Measurements from ENCODE around the gene DNAJA4. TPM values are rescaled to one million over a fixed set of nuclear protein-coding genes. Genes with fewer than 3 reads are reported as not detected.

Gene DNAJA4
- total RNA-seq, 1 experiment from 2014 or later, result 16.0 TPM

DNA sequence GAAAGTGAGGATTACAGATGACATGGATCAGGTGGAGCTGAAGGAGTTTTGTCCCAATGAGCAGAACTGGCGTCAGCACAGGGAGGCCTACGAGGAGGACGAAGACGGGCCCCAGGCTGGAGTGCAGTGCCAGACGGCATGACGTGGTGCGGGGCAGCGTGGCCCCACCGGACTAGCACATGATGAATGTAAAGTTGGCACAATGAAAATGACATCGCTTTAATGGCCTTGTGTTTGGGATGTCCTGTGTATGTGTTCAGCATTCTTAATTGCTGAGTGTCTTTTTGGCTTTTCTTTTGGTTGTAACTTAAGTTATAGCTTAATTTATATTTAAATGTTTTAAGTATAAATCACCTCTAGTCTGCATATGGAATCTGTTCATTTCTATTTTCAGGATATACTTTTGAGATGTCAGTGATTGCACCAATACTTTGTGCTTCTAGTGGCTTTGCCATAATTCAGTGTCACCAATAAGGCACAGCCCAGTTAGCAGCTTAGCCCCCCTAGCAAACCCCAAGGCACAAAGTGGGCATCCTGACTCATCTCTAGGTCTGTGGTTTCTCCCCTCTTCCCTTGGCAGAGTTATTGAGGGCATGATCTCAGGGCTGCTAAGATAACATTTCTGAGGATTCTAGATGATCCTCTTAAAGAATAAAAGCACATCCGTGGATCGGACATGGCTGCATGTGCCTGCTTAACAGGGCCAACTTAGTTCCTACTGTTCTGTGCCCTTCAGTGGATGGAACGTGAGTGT, 16.1 kb downstream of the DNAJA4 start:
- DNase-seq (ENCODE audit: low spot score), result no peak

DNA sequence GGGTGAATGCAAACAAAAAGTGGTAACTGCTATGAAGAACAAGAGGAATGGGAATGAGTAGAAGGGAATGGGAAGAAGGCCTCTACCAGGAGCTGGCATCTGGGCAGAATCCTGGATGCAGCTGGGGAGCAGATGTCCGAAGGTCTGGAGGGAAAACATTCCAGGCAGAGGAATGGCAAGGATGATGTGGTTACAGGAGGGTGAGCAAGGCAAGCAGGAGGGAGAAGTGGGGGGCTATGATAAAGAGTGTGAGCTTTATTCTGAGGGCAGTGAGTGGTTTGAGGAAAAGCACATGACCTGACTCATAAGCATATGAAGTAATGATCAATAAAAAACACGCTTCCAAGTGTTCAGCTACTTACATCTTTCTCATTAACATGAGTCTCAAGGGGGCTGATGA, 18.0 kb downstream of the DNAJA4 start:
- no peak for DNase-seq (ENCODE audit: low spot score)

DNA sequence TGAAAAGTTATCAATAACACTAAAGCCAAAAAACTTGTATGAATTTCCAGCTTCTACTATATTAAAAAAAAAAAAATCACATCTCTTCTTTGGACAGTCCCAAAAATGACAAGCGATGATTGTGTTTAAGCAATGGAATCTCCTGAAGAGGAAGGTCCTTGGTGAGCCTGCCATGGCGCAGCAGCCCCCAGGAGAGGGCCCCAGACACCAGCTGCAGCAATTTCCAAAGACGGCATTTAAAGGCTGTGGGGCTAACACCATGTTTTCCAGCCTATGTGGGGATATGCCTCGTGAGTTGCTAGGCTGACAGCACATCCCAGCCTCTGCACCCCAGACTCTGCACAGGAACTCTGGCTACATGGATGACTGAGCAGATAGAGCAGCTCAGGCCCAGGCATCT, 20.4 kb downstream of the DNAJA4 start:
- DNase-seq (ENCODE audit: low spot score), result no peak

DNA sequence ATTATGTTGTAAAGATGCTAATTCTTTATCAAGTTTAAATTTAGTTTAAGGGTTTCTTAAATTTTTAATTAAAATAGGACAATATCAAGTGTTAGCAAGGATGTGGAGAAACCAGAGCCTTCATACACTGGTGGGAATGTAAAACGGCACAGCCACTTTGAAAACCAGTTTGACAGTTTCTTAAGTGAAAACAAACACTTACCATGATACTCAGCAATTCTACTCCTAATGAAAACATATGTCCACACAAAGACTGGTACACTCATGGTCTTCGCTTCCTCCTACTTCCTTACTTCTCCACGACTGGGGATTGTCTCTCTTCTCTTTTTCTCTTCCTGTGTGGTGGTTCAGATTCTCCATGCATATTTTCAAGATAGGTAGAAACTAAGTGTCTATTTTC, 25.9 kb downstream of the DNAJA4 start:
- DNase-seq (ENCODE audit: low spot score), result no peak

DNA sequence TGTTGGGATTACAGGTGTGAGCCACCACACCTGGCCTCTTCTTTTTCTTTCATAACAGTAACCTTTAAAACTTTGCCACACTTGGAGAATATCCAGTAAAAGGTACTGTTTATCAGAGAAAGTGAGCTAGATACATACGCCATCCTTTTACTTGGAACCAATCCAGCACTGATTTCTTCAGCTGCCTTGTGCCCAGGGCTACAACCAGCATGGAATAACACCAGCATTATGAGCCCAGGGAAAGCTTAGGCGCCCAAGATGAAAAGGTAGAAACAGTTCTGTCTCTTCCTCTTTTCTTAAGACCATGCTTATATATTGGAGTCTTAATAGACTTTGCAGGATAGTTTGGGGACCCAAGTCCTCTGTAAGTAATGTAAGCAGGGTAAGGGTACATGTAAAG, 26.7 kb downstream of the DNAJA4 start:
- no peak for DNase-seq (ENCODE audit: low spot score)

DNA sequence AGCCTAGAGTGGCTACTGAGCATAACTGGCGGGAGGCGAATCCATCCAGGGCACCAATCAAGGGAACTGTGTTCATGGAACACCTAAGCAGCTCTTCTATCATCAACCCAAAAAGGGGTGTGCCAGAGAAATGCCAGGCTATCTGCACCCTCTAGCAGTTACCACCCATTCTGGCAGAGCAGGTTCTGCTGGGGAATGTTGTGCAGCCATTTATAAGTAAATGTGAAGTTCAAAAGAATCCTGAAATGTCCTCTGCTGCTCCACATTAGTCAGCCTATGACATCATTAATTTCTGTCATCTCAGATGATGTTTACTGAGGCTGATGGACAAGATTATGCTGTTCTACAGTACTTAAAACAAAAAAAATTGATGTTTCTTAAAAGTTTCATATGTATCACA, 27.3 kb downstream of the DNAJA4 start:
- DNase-seq (ENCODE audit: low spot score), result no peak

DNA sequence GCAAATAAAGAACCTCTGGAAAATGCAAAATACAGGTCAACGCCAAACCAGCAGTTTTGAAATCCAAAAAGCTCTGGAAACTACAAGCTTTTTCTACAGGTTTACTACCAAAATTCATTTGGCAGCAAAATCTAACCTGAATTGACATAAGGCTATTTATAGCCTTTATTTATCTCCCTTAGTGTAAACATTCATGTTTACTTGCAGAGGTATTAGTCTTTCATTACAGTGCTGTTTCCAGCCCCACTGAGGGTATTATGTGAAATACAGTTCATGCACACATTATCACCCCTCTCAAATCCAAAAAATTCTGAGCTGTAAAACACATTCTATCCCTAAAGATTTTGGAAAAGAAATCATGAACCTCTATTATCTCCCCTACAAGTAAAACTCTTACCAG, 27.9 kb downstream of the DNAJA4 start:
- no peak for DNase-seq (ENCODE audit: low spot score)

DNA sequence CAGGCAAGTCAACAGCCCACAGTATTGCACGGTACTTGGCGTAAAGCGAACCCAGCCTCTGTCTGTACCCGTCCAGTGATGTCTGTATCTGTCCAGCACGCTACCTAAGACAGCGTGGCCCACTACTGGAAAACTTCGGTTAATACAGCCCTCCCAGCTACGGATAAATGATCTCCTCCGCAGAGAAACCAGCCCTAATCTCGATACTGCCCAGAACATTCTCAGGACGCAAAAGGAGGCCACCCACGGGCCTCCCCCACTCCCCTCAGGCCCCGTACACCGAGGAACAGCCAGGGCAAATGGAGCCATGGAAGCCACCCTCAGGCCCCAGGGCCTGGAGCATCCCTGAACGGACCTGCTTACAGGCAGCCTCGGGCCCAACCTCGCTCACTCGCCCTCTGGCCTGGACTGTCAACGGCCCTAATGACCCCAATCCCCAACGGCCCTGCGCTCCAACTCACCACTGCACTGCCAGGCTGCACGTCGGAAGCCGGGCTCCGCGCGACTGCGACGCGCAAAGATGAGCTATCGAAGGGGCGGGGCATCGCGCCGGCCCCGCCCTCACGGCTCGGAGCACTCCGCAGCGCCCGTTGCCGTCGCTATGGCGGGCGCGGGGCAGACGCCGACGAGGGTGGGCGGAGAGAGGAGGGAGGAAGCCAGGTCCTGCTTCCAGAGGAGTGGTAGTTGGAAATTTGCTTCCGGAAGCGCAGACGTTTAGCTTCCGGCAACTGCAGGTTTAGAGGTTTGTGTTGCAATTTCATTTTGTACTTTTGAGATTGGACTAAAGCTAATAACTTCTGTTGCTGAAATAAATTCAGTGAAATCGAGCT, 35.0 kb downstream of the DNAJA4 start, which contains the start of gene SKIC8:
SKIC8 (minus strand) TSS at position 509 of the 830 bp plus-strand sequence. CDS start 3,923 bp downstream, outside the sequence.
- peak; percentile 98 for DNase-seq (ENCODE audit: low spot score)

DNA sequence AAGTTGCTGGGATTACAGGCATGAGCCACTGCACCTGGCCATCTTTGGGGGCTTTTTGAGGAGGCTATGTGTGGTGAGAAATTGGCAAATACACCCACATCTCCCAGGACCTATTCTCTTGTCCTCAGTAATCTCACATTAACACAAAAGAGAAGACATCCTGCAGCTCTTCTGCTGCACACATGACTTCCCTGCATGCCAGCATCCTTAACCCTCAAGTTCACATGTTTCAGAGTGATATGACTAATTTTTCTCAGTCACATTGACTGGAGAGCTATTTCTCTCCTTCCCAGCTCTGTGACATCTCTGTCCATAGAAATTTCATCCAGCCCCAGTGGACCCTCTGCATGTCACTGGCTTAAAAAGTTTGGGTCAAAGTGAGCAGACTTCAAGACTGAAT, 37.0 kb downstream of the DNAJA4 start:
- no peak for DNase-seq (ENCODE audit: low spot score)

DNA sequence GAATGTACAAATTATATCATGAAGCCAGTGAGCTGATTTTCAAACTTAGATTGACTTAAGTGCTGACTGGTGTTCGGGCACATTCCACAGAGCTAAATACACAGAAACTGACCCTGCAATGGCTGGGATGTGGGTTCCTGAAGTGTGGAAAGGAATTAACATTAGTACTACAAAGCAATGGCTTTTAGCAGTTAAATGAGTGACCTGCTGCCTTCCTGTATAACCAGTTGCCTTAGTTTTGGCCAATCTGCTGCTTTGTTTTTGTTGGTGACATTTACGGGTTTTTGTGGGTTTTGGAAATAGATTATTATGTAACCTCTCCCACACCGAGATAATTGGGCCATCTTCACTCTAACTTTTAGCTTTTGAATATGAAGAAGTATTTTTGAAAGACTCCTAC, 37.5 kb downstream of the DNAJA4 start:
- no peak for DNase-seq (ENCODE audit: low spot score)

DNA sequence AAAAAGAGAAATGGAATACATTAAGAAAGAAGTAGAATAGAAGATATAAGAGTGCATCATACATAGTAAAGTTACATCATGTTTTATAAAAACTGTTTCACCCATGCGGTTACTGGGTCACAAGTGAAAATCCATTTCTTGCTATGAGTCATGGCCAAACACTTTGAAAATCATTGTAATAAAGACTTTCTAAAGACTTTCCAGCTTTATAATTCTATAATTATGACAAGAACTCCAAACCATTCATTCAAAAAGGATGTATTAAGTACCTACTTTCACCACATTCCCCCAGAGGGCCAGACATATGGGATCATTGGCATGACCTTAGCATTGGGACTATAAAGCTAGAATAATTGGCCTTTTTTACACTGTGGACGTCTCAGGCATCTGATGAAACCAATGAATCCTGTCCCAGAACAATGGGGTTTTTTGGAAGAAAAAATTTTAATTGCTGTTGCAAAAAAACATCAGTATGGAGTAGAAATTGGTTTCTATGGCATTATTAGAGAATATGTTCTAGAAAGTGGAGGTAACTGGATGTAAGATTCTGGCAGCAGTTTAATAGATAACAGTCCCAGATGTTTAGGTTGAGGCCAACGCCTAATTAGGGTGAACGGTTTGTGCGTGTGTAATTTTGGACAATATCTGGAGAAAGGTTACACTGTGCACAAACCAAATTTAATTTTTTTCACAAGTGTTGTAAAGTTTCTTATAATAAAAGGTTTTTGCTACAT, 38.4 kb downstream of the DNAJA4 start:
- DNase-seq (ENCODE audit: low spot score), result no peak

DNA sequence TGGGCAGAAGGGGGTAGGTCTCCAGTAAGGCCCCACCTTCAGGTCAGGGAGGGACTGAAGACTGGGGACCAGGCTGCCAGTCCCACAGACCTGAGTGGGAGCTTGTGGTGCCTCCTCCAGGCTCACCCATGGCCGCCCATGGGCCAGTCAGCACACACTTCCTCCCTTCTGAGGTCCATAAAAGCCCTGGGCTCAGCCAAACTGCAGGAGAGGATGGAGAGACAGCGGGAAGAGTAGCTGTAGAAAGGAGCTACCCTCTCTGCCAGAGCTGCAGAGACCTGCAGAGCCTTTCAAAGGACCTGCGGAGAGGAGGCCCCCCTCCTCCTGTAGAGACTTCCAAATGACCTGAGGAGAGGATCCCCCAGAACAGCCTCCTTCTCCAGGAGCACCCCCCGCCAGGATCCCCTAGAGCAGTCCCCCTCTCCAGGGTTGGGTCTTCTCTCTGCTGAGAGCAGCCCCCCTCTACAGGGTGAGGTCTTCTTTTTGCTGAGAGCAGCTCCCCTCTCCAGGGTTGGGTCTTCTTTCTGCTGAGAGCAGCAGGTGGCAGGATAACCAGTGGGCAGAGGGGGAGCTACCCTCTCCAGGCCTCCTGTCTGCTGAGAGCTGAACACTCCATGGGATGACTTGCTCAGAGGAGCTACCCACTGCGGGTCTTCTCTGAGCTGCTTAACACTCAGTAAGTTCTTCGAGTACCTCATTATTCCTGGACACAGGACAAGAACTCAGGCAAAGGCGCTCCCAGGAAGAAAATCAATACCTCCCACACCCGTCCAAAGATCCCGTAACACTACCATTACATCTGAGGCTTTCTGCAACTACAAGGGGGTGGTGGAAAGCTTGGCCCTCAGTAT, 40.1 kb downstream of the DNAJA4 start:
- no peak for DNase-seq (ENCODE audit: low spot score)

DNA sequence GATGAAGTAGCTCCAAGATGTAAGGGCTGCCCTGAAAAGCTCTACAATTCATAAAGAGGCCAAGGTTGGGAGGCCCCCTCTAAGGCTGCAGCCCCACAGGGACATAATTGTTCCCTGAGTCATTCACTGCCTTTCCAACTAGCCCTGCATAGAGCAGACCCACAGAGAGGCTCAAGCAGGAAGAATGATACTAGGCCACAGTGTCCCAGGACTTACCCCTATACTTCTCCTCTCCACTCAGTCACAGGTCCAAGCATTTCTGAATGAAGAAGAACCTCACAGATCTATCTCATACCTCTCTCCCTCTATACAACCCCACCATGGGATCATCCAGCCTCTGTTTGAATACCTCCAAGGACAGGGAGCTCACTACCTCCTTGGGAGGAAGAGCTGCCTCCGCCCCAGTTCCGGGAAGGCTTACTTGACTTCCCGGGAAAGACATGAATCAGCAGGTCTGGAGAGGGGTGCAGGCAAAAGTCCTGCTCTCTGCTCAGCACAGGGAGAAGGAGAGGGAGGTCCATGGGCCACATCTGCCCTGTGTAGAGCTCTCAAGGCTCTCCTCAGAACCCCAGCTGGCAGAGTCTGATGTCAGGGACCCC, 41.9 kb downstream of the DNAJA4 start:
- no peak for DNase-seq (ENCODE audit: low spot score)

DNA sequence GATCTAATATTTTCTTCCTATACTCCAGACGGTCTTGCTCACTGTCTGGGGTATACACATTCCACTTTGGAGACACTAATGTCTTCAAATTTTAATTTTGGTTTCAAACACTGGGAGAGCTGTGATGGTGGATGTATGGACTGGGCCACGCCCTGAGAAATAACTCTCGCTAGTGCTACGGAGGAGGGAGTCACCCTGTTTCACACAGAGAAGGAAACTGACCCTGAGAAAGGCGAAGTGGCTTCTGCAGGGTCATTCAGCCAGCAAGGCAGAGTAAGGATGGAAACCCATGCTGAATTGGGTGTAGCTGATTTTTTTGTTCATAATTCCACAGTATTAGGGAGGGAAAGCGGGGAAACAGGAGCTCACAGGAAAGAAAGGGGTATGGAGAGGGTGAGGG, 43.6 kb downstream of the DNAJA4 start:
- DNase-seq (ENCODE audit: low spot score), result no peak

DNA sequence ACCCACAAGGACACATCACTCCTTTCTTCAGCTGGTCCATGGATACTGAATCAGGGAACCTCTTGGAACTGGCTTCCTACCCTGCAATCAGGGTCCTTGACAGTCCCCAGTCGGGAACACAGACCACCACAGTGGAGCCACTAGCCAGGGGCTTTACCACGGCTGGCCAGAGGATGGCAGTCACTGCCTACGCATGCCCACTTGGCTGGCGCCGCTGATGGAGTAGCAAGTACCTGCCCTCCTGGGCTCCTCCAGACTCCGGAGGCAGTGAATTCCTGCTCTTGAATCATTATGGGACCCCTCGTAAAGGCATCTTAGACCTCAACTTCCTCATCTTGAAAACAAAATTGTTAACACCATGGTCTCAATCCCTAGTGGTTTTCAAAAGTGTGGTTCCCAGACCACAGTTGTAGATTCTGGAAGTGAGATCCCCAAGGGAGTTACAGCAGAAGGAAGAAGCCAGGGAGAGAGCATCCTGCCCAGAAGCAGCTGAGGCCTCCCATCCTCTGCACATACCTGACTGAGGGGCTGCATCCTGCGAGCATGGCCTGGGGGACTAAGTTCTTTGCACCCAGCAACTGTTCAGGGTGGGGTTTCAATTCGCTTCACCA, 44.2 kb downstream of the DNAJA4 start:
- DNase-seq (ENCODE audit: low spot score), result peak; percentile 85

DNA sequence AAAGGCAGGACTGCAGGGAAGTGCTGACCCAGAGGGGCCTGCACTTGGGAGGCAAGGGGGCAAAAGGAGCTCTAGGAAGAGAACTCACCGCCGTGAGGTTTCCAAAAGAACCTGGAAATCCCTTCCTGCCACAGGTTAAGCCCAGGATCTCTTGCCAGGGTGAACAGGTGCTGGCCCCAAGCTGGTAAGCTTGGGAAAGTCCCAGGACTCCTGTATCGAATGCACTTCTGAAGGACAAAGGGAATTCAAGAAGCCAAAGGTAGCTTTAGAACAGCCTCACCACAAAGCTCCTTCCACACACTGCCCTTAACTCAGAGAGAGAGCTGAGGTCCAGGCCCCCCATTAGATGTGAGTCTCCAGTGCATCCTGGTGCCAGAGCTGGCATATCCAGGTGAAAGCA, 46.9 kb downstream of the DNAJA4 start:
- no peak for DNase-seq (ENCODE audit: low spot score)

DNA sequence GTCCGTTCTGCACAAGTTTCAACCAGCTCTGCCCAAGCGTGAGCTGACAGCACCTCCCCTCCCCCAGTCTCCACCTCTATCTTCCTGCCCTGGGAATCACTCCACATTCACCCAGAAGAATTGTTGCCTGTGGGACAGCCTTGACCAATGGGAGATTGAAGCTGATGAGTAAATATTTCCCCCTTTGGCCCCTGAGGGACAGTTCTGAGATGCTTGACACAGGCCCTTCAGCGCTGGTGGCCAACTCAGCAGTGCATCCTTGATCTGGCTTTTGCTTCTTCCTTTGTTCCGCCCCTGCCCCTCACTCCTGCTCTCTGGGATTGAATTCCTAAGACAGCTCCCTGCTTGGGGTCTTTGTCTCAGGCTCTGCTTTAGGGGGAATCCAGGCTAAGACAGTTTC, 48.2 kb downstream of the DNAJA4 start:
- no peak for DNase-seq (ENCODE audit: low spot score)

DNA sequence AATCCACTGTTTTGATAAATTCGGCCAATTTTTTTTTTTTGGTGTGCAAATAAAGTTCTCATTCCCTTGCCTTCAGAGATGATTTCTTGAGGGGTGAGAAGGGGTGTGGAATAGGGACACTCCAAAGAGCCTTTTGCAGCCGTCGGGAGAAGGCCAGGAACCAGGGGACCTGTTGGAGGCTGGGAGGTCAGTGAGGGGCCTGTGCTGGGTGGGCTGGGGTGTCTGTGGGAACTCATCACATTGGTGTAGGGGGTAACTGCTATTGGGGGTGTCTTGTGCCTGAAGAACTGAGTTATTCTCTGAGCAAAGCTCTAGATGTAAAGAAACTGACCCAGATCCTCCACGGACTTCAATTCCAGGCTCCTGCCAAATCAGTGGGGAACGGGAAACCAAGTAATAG, 48.6 kb downstream of the DNAJA4 start:
- no peak for DNase-seq (ENCODE audit: low spot score)

DNA sequence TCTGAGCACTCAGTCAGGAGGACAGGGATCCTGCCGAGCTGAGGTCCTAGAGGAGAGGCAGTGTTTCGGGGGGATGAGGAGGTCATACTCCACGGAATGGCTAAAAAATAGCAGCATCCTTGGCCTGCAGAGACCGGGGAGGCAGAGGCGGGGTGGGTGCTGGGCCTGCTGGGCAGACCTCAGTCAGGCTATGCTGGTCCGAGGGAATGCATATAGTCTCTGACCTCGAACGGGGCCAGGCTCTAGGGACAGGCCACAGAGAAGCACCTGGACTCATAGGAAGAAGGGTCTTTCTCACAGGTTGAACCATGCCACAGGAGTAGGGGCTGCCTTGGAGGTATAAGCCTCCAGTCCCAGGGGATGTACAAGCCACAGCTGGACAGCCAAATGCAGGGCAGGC, 49.0 kb downstream of the DNAJA4 start:
- DNase-seq (ENCODE audit: low spot score), result no peak

DNA sequence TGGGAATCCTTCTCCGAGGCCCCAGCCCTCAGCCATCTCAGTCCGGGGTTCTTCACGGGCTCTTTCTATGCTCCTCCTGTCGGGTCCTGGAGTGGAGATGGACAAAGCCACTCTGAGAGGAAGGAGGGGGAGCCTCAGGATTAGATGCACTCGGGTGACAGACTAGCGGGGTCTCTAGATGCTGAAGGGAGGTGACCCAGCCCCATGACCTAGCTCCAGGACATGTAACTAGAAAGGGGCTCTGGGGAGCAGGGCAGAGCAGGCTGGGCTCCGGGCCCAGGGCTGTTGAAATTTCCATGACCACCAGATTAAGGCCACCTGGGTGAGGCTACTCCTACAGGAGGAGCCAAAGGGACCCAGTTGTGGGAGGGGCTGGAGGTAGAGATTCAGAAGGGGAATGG, 49.8 kb downstream of the DNAJA4 start:
- no peak for DNase-seq (ENCODE audit: low spot score)

Measured in HT-29 (cell line).